ENCODE data around the gene MOB2. TPM values are rescaled to one million over a fixed set of nuclear protein-coding genes. Genes with fewer than 3 reads are reported as not detected.

The MOB2 gene
- total RNA-seq, 2 donors from 2014 or later, result 11.4 to 31.3 TPM

- WGBS, 2 donors, result 69 to 72% methylated on average over 5 of the region's 5 CpGs
- DNase-seq (no peak), ATAC-seq (no peak)
- Histone ChIP-seq H3K9me3 (no peaks in the 10 kb centered on the region), H3K4me1 (peaks cover 16% of the 10 kb centered on the region), H3K27ac (no peak overlapping the region), H3K36me3 (replicated peaks in 1 of 2; ENCODE audit: insufficient read depth in 1 of 2, low read depth in 2 of 2) (no peaks in the 10 kb centered on the region), H3K27me3 (no peaks in the 10 kb centered on the region), H3K4me3 (no peak overlapping the region)
- no peak for TF ChIP-seq POLR2A (IDR thresholded peaks at IDR 0.05)
- no peak for TF ChIP-seq CTCF (IDR thresholded peaks at IDR 0.05)
- intact Hi-C loops (cut with DNase I), result no loop called here
These were observed 43.2 kb upstream of the MOB2 start for GRCh38 chr11:1529774-1530173.

GRCh38 chr11:1529286-1529685 lies 42.7 kb upstream of the MOB2 start:
- intact Hi-C loops (cut with DNase I), result no loop called here
- WGBS, 2 donors, result 92 to 96% methylated on average over 5 to 12 of the region's 17 CpGs
- Histone ChIP-seq H3K36me3 (replicated peaks in 1 of 2; ENCODE audit: insufficient read depth in 1 of 2, low read depth in 2 of 2) (no peaks in the 10 kb centered on the region), H3K27ac (no peak overlapping the region), H3K4me1 (peaks cover 16% of the 10 kb centered on the region), H3K4me3 (no peak overlapping the region), H3K27me3 (no peaks in the 10 kb centered on the region), H3K9me3 (no peaks in the 10 kb centered on the region)
- DNase-seq, result no peak
- ATAC-seq, result no peak
- TF ChIP-seq CTCF (IDR thresholded peaks at IDR 0.05), result no peak
- no peak for TF ChIP-seq POLR2A (IDR thresholded peaks at IDR 0.05)

- no peaks in the 10 kb centered on the region for H3K9me3 ChIP-seq
- H3K4me1 ChIP-seq, result peaks cover 16% of the 10 kb centered on the region
- no peak for DNase-seq
- no peaks in the 10 kb centered on the region for H3K36me3 ChIP-seq (replicated peaks in 1 of 2; ENCODE audit: insufficient read depth in 1 of 2, low read depth in 2 of 2)
- TF ChIP-seq POLR2A (IDR thresholded peaks at IDR 0.05) (no peak), CTCF (IDR thresholded peaks at IDR 0.05) (no peak)
- intact Hi-C loops (cut with DNase I), result no loop called here
- ATAC-seq, result no peak
- H3K27me3 ChIP-seq, result no peaks in the 10 kb centered on the region
- no peak overlapping the region for H3K4me3 ChIP-seq
- 86 to 87% methylated on average over 2 to 10 of the region's 10 CpGs for WGBS, 2 donors
- H3K27ac ChIP-seq, result no peak overlapping the region
These were observed 42.1 kb upstream of the MOB2 start for GRCh38 chr11:1528710-1529109.

GRCh38 chr11:1526785-1527184 lies 40.2 kb upstream of the MOB2 start:
- ATAC-seq, result no peak
- Histone ChIP-seq H3K4me1 (peaks cover 5% of the 10 kb centered on the region), H3K4me3 (no peak overlapping the region), H3K36me3 (replicated peaks in 1 of 2; ENCODE audit: insufficient read depth in 1 of 2, low read depth in 2 of 2) (no peaks in the 10 kb centered on the region), H3K9me3 (no peaks in the 10 kb centered on the region), H3K27me3 (no peaks in the 10 kb centered on the region), H3K27ac (no peak overlapping the region)
- intact Hi-C loops (cut with DNase I), result no loop called here
- 86 to 92% methylated on average over 11 to 15 of the region's 15 CpGs for WGBS, 2 donors
- TF ChIP-seq POLR2A (IDR thresholded peaks at IDR 0.05) (no peak), CTCF (IDR thresholded peaks at IDR 0.05) (no peak)
- no peak for DNase-seq

GRCh38 chr11:1523779-1524178 lies 37.2 kb upstream of the MOB2 start:
- TF ChIP-seq POLR2A (IDR thresholded peaks at IDR 0.05), result no peak
- no peak for TF ChIP-seq CTCF (IDR thresholded peaks at IDR 0.05)
- WGBS, 2 donors, result 68 to 73% methylated on average over 4 of the region's 4 CpGs
- Histone ChIP-seq H3K36me3 (replicated peaks in 1 of 2; ENCODE audit: insufficient read depth in 1 of 2, low read depth in 2 of 2) (no peaks in the 10 kb centered on the region), H3K27me3 (no peaks in the 10 kb centered on the region), H3K4me3 (no peak overlapping the region), H3K9me3 (no peaks in the 10 kb centered on the region), H3K4me1 (no peaks in the 10 kb centered on the region), H3K27ac (no peak overlapping the region)
- DNase-seq (no peak), ATAC-seq (no peak)
- intact Hi-C loops (cut with DNase I), result no loop called here

Data from body of pancreas (tissue), 4 donors.